GM12875 (cell line): ENCODE measurements around the gene ETV4.

Experiments used
- H3K4me3 ChIP-seq: one replicate; pipeline ENCODE4 v1.5.1; 2011; ENCODE audit warnings: low read depth, low read length, control low read depth
- TF ChIP-seq, protein P1 (sequence below): IDR thresholded peaks from 2 replicates; pipeline ENCODE4 v1.5.1; 2011; ENCODE audit warnings: low read depth, mild to moderate bottlenecking, control low read depth, inconsistent platforms, low read length, moderate library complexity, borderline replicate concordance; ENCODE audit not compliant: insufficient read depth

Gene ETV4

DNA sequence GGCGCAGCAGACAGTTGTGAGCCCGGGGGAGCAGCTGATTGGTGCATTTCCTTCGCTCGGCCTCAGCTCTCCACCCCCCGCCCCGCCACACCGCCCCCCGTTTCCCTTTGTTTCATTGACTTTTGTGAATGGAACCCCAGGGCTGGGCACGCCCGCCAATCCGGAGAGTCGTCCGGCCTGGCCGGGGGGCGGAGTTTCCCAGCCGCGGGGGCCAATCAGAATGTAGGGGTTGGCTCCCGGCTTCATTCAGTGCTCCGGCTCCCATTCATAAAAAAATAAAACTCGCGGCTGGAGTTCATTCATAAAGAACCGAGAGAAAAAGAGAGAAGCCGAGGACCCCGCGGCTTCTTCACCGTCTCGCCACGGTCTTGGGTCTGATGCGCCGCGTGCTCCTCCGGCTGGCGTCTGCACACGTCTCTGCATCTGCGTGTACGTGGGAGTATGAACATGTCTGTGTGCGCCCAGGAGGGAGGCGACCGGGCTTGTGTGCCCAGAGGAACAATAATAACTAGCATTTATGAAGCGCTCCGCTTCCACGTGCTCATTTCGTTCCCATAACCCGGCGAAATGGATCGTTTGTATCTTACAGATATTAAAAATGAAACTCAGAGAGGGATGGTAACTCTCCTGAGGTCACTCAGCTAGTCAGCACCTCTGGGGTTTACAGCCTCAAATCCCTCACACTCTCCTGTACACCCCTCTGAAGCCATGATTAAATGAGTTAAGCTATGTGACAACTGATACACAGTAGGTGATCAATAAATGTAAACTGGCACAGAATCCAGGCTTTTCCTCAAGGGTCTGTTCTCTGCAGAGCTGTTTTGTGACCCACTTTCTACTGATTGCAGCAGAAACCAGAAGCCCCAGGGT, at the start of gene ETV4:
TSS of gene ETV4 (minus strand) at position 22 of the 870 bp plus-strand sequence. CDS start 723 bp downstream, outside the sequence.
- H3K4me3 ChIP-seq, result peak within 1 kb of the TSS; percentile 56
- TF ChIP-seq, protein P1, sequence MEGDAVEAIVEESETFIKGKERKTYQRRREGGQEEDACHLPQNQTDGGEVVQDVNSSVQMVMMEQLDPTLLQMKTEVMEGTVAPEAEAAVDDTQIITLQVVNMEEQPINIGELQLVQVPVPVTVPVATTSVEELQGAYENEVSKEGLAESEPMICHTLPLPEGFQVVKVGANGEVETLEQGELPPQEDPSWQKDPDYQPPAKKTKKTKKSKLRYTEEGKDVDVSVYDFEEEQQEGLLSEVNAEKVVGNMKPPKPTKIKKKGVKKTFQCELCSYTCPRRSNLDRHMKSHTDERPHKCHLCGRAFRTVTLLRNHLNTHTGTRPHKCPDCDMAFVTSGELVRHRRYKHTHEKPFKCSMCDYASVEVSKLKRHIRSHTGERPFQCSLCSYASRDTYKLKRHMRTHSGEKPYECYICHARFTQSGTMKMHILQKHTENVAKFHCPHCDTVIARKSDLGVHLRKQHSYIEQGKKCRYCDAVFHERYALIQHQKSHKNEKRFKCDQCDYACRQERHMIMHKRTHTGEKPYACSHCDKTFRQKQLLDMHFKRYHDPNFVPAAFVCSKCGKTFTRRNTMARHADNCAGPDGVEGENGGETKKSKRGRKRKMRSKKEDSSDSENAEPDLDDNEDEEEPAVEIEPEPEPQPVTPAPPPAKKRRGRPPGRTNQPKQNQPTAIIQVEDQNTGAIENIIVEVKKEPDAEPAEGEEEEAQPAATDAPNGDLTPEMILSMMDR, result no peak

DNA sequence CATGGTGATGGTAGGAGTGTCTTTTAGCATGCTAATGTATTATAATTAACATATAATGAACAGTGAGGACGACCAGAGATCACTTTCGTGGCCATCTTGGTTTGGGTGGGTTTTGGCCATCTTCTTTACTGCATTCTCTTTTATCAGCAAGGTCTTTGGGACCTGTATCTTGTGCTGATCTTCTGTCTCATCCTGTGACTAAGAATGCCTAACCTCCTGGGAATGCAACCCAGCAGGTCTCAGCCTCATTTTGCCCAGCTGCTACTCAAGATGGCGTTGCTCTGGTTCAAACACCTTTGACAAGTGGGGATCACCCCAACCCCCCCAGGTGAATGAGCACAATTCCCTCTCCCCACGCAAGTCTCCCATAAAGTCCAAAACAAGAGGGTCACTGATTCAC, 49.3 kb upstream of the ETV4 start:
- TF ChIP-seq, protein P1, result no peak
- no peak overlapping the region for H3K4me3 ChIP-seq

DNA sequence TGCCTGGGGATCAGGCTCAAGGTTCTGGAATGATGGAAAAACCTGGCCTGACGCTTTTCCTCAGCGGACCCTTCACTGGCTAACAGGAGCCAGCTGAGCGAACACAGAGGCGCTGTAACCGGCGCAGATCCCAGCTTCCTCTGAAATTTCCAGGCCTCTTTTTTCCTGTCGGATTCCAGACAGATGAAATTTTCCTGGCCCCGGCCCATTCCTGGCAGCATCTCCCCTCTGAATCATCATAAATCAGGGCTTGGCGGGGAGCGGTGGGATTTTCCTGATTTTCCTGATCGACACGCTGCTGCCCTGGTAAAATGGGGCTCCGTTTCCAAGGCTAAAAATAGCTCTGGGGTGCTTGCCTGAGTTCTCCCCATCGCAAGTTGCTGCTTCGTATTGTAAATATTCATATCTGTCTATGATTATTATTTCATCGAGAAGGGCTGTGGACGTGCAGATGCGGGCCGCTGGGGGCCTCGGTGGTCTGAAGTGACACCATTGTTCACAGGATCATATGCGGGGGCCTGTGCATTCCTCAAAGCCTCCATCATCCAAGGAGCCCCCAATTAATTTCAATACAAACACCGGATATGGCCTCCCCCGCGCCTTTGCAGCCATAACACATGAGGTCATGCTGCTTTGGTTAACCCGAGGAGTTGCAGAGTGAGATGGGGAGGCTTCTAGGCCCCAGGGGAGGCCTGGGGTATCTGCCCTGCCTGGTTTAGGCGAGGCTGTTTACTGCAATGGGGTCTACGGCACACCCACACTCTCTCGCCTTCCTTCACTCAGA, 45.8 kb upstream of the ETV4 start:
- H3K4me3 ChIP-seq, result no peak overlapping the region
- TF ChIP-seq, protein P1, result no peak

DNA sequence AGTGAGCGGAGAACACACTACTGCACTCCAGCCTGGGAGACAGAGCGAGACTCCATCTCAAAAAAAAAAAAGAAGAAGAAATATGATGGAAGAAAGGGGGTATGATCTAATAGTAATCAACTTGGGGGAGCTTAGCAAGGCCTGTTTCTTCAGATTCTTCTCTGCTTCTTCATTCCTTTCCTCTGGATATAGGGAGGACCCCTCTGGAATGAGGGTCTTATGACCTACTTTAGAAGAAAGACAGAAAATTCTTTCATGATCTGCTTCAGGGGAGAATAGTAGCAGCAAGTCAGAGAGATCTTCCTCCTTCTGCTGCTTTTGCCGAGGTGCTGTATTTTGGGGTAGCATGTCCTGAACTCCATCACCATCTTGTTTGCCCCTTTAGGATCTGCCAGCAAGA, 44.9 kb upstream of the ETV4 start:
- TF ChIP-seq, protein P1, result no peak
- no peak overlapping the region for H3K4me3 ChIP-seq

DNA sequence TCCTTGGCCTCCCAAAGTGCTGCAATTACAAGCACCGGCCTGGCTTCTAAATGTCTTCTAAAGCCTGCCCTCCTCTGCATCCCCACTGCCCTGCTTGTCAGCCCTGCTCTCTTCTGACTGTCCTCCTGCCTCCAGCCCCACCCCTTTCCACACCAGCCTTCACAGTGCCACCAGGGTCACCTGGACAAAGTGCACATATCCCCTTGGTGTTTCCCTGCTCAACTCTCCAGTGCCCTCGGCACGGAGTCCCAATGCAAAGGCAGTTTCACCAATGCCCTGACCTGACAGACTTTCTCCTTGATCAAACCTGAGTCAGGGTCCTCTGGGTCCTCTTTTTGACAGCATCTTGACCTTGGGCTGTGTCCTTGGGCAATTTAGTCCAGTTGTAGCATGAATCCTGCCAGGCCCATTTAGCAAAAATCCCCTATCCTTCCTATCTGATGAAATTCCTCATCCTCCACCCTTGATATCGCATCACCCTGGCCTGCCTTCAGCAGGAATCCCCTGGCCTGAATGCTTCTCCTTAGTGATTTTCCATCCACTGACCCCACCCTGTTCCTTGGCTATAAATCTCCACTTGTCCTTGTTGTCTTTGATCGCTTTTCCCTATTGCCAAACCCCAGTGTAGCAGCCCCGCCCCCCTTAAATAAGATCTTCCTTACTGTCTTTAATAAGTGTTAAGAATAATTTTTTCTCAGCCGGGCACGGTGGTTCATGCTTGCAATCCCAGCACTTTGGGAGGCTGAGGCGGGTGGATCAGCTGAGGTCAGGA, 42.7 kb upstream of the ETV4 start:
- no peak overlapping the region for H3K4me3 ChIP-seq
- TF ChIP-seq, protein P1, result no peak

DNA sequence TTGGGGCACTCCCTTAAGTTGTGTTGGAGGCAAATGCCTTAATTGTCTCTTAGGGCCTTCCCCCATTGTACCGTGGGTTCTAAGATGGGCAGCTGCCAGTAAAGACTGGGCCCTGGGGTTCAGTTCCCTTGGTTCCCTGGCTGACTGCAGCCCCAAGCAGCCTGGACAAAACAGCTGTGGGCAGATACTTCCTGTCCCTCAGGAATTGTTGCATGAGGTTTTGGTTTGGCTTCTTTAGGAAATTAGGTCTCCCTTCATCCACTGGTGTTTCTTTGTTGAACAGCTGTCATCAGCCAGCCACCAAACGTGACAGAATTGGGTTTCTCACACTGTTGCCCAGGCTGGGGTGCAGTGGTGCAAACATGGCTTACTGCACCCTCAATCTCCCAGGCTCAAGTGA, 42.0 kb upstream of the ETV4 start:
- TF ChIP-seq, protein P1, result no peak
- H3K4me3 ChIP-seq, result no peak overlapping the region
